SHP77 treated with DMSO at 0.1 percent for 48 hours (cell line): ENCODE results near the gene CHPT1.
"Not testable (repeated sequence)": the region's sequence is repeated elsewhere in the genome, so short reads cannot be mapped to it uniquely, and the experiment has no call there.

Experiments
- DNase-seq: peaks from one replicate; lab custom pipeline; 2025; lab: John Stamatoyannopoulos, UW

The CHPT1 gene

GRCh38 chr12:101697197-101697929 is at the start of gene CHPT1:
CHPT1 (plus strand) TSS chr12:101697640; CDS start chr12:101697862, 222 bp downstream.
- DNase-seq = peak; percentile 35

- no peak for DNase-seq
Measured at GRCh38 chr12:101647711-101648110, 49.7 kb upstream of the CHPT1 start.

DNA sequence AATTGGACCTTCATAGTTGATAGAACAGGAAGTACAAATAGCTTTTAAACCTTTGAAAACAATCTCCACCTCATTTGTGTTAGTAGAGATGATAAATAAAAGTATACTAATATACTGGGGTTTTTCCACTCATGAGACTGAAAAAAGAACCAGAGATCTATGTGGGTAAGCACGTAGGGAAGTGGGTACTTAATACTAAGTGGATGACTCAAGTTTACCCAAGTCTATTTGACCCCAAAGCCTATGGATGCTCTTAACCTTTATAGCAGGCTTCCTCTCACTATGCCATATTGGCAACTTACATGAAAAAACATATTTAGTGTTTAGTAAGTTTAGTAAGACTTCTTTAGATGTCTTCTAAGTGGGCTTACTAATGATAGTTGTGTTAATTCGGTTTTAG is 49.2 kb upstream of the CHPT1 start:
- no peak for DNase-seq

- DNase-seq = no peak
Measured at GRCh38 chr12:101650346-101651117, 46.9 kb upstream of the CHPT1 start.

- DNase-seq = no peak
Measured at GRCh38 chr12:101653030-101653429, 44.4 kb upstream of the CHPT1 start.

- DNase-seq = no peak
Measured at GRCh38 chr12:101653503-101653902, 43.9 kb upstream of the CHPT1 start.

DNA sequence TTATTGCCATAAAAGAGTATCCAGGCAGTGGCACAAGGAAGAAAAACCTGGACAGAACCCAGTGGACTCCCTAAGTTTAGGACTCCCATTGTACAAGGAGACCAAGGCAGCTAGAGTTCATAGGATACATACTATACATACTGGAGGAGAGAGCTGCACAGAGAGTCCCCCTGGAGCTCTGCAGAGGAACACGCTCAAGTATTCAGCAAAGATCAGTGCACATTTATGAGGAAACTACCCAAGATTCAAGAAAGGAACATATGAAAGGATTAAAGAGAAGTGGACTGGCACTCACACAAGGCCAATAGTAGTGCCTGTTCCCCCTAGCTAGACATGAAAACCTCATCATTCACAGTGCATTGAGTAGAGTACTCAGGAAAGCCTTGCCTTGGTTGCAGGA is 43.0 kb upstream of the CHPT1 start:
- DNase-seq = no peak

DNA sequence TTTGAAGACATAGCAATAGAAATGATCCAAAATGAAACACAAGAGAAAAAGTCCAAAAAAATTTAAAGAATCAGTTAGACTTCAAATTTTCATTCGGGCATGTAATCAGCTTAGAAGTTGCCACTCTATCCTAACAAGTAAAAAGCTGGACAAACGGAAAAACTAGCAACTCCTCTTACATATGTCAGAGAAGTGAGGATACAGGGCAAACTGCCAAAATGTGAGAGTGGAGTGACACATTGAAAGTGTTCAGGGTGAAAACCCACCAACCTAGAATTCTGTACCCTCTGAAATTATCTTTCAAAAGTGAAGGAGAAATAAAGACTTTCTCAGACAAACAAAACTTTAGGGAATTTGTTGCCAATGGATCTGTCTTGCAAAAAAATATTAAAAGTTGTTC is 42.0 kb upstream of the CHPT1 start:
- no peak for DNase-seq

DNA sequence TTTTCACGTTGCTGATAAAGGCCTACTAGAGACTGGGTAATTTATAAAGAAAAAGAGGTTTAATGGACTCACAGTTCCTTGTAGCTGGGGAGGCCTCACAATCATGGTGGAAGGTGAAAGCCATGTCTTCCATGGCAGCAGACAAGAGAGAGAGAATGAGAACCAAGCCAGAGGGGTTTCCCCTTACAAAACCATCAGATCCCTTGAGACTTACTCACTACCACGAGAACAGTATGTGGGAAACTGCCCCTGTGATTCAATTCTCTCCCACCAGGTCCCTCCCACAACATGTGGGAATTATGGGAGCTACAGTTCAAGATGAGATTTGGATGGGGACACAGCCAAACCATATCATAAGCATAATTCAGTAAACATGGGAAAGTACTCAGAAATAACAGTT is 36.8 kb upstream of the CHPT1 start:
- DNase-seq = not testable (repeated sequence)

- no peak for DNase-seq
Measured at GRCh38 chr12:101663298-101663697, 34.1 kb upstream of the CHPT1 start.

DNA sequence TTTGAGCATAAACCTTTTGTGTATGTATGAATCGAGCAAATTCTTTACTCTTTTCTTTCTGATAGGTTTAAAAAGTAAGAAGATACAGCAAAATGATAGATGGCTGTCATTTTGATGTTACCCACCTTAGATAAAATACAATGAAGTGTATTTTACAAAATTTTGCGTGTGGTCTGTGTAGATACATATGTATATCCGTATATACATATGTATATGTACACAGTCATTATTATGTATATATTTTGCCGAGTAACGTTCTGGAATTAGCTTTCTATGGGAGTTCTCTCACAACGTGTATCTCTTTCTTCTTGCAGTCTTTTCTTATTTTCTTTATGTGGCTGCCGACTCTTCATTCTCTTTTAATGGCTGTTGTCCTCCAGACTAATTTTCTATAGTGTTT is 32.4 kb upstream of the CHPT1 start:
- DNase-seq = no peak

- no peak for DNase-seq
Measured at GRCh38 chr12:101666052-101666728, 31.2 kb upstream of the CHPT1 start.

DNA sequence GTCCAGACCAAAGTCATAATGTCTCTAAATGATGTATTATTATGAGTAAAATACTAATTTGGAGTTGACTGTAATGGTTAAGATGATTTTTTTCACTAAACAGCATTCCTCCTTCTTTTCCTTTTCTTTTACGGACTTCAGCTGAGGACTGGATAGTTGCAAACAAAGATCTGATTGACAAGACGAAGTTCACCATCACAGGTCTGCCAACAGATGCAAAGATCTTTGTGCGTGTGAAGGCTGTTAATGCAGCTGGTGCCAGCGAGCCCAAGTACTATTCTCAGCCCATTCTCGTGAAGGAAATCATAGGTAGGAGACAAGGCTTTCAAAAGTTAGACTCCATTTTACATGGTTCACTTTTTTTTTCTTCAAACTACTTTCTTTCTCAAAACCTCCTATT is 29.8 kb upstream of the CHPT1 start:
- DNase-seq = no peak

DNA sequence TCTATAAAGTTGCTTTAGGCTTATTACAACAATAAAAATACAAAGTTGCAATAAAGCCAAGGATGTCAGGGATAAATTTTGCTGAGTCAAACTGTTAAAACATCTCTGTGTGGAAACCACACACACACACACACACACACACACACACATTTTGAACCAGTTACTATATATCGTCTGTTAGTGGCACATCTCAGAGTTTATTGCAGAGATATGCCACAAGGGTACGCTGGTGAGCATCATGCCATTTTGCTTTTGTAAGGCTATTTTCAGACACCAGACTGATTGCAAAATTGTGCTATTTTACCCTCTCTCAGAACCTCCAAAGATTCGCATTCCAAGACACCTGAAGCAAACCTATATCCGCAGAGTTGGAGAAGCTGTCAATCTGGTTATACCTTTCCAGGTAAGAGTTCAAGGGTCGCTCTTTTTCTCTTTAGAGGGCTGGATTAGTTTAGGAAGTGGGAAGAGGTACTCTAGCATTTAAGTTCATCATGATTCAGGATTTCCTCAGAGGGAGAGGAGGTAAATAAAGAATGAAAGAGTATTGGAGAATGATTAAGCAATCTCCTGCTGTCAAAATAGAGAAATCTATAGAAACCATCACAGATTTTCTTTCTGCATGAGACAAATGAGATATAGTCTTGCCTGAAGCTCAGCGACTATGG is 27.3 kb upstream of the CHPT1 start:
- DNase-seq = no peak

- no peak for DNase-seq
Measured at GRCh38 chr12:101671157-101671791, 26.2 kb upstream of the CHPT1 start.

- no peak for DNase-seq
Measured at GRCh38 chr12:101671833-101672232, 25.6 kb upstream of the CHPT1 start.

- DNase-seq = no peak
Measured at GRCh38 chr12:101675555-101675954, 21.9 kb upstream of the CHPT1 start.

GRCh38 chr12:101676497-101676896 is 20.9 kb upstream of the CHPT1 start:
- not testable (repeated sequence) for DNase-seq

GRCh38 chr12:101678081-101678480 is 19.4 kb upstream of the CHPT1 start:
- DNase-seq = no peak

- no peak for DNase-seq
Measured at GRCh38 chr12:101680240-101680639, 17.2 kb upstream of the CHPT1 start.

DNA sequence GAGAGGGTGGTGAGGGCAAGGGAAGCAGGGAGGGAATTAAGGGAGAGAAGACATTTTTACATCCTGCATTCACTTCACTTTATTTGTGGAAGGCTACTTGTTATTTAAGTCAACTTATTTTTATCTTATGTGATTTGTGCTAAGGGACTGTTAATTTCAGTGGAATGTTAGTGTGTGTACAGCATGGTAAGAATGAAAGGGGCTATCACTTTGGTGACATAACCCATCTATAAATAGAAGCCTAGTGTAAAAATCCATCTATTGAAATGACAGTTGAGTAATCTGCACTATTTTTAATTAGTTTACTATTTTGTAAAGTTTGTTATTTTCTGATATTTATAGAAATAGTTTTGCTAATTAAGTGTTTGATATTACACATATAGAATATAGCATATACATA is 16.8 kb upstream of the CHPT1 start:
- no peak for DNase-seq

- DNase-seq = not testable (repeated sequence)
Measured at GRCh38 chr12:101681627-101682026, 15.8 kb upstream of the CHPT1 start.
